ENCODE measurements around the gene PLEKHM1. TPM values are rescaled to one million over a fixed set of nuclear protein-coding genes. Genes with fewer than 3 reads are reported as not detected.

PLEKHM1 gene
- total and polyA plus RNA-seq, 2 experiments from 2014 or later: 15.3 to 26.0 TPM

GRCh38 chr17:45394564-45394912, 96.0 kb downstream of the PLEKHM1 start:
- no peak for DNase-seq
- no peaks in the 10 kb centered on the region for H3K9me3 ChIP-seq (ENCODE audit: low read depth)
- H3K79me2 ChIP-seq (ENCODE audit: insufficient read depth): no peaks in the 10 kb centered on the region
- H3K4me2 ChIP-seq (ENCODE audit: unreplicated experiment): no peak overlapping the region
- H3K9ac ChIP-seq: peak overlapping the region; percentile 56
- no peak overlapping the region for H3K4me3 ChIP-seq
- H3K36me3 ChIP-seq (ENCODE audit: low read depth): no peaks in the 10 kb centered on the region
- no peaks in the 10 kb centered on the region for H4K20me1 ChIP-seq (ENCODE audit: insufficient read depth)
- H2AFZ ChIP-seq: peak overlapping the region; percentile 75; the same call in 1 of the 2 replicates
- TF ChIP-seq EZH2 (IDR thresholded peaks at IDR 0.05; ENCODE audit: insufficient read depth, poor library complexity, severe bottlenecking): no peak
- H3F3A ChIP-seq (ENCODE audit: insufficient read depth): no peaks in the 10 kb centered on the region
- WGBS, 2 experiments (ENCODE audit: low coverage in 1 of 2, low lambda C conversion rate in 2 of 2, missing lambda C conversion rate in 2 of 2): 84 to 85% methylated on average over 4 of the region's 4 CpGs
- no peaks in the 10 kb centered on the region for H3K27me3 ChIP-seq (replicated peaks; ENCODE audit: insufficient read depth)
- in situ Hi-C loops (cut with MboI): loop anchor here (10.0 kb wide), 1 partner anchor 170 kb away; the partner anchor contains the start of gene FMNL1
- no peak overlapping the region for H3K27ac ChIP-seq
- no peaks in the 10 kb centered on the region for H3K9me2 ChIP-seq (ENCODE audit: insufficient read depth)
- no peaks in the 10 kb centered on the region for H3K4me1 ChIP-seq (ENCODE audit: insufficient read depth)

GRCh38 chr17:45394091-45394490, 96.4 kb downstream of the PLEKHM1 start:
- DNase-seq: no peak
- TF ChIP-seq EZH2phosphoT487 (IDR thresholded peaks at IDR 0.05; ENCODE audit: insufficient read depth, low read depth): no peak
- TF ChIP-seq EZH2 (IDR thresholded peaks at IDR 0.05; ENCODE audit: insufficient read depth, poor library complexity, severe bottlenecking): no peak
- no peaks in the 10 kb centered on the region for H3K36me3 ChIP-seq (ENCODE audit: low read depth)
- 83 to 85% methylated on average over 6 of the region's 6 CpGs for WGBS, 2 experiments (ENCODE audit: low coverage in 1 of 2, low lambda C conversion rate in 2 of 2, missing lambda C conversion rate in 2 of 2)
- H3K79me2 ChIP-seq (ENCODE audit: insufficient read depth): no peaks in the 10 kb centered on the region
- no peaks in the 10 kb centered on the region for H3K27me3 ChIP-seq (replicated peaks; ENCODE audit: insufficient read depth)
- H3K9me2 ChIP-seq (ENCODE audit: insufficient read depth): no peaks in the 10 kb centered on the region
- no peak overlapping the region for H2AFZ ChIP-seq
- in situ Hi-C loops (cut with MboI): loop anchor here (10.0 kb wide), 1 partner anchor 169 kb away; the partner anchor contains the start of gene FMNL1
- no peaks in the 10 kb centered on the region for H4K20me1 ChIP-seq (ENCODE audit: insufficient read depth)
- no peaks in the 10 kb centered on the region for H3K4me1 ChIP-seq (ENCODE audit: insufficient read depth)
- H3K4me2 ChIP-seq (ENCODE audit: unreplicated experiment): no peak overlapping the region
- no peaks in the 10 kb centered on the region for H3K9me3 ChIP-seq (ENCODE audit: low read depth)
- no peak overlapping the region for H3K4me3 ChIP-seq
- H3K9ac ChIP-seq: no peak overlapping the region
- H3F3A ChIP-seq (ENCODE audit: insufficient read depth): no peaks in the 10 kb centered on the region
- H3K27ac ChIP-seq: no peak overlapping the region

- H3K79me2 ChIP-seq (ENCODE audit: insufficient read depth): no peaks in the 10 kb centered on the region
- no peak overlapping the region for H3K4me2 ChIP-seq (ENCODE audit: unreplicated experiment)
- H3K27me3 ChIP-seq (replicated peaks; ENCODE audit: insufficient read depth): no peaks in the 10 kb centered on the region
- in situ Hi-C loops (cut with MboI): loop anchor here (10.0 kb wide), 1 partner anchor 169 kb away; the partner anchor contains the start of gene FMNL1
- no peaks in the 10 kb centered on the region for H4K20me1 ChIP-seq (ENCODE audit: insufficient read depth)
- DNase-seq: no peak
- H3K4me1 ChIP-seq (ENCODE audit: insufficient read depth): 0 out of 2 replicates have a peak, but pooled peaks cover 5% of the 10 kb centered on the region
- no peak overlapping the region for H2AFZ ChIP-seq
- no peaks in the 10 kb centered on the region for H3K9me3 ChIP-seq (ENCODE audit: low read depth)
- H3K27ac ChIP-seq: no peak overlapping the region
- H3K9ac ChIP-seq: no peak overlapping the region
- WGBS, 2 experiments (ENCODE audit: low coverage in 1 of 2, low lambda C conversion rate in 2 of 2, missing lambda C conversion rate in 2 of 2): 81 to 85% methylated on average over 5 of the region's 5 CpGs
- no peak overlapping the region for H3K4me3 ChIP-seq
- no peaks in the 10 kb centered on the region for H3F3A ChIP-seq (ENCODE audit: insufficient read depth)
- no peaks in the 10 kb centered on the region for H3K9me2 ChIP-seq (ENCODE audit: insufficient read depth)
- TF ChIP-seq EZH2phosphoT487 (IDR thresholded peaks at IDR 0.05; ENCODE audit: insufficient read depth, low read depth): no peak
- no peak for TF ChIP-seq EZH2 (IDR thresholded peaks at IDR 0.05; ENCODE audit: insufficient read depth, poor library complexity, severe bottlenecking)
- H3K36me3 ChIP-seq (ENCODE audit: low read depth): no peaks in the 10 kb centered on the region
Observed at GRCh38 chr17:45393411-45393810, 97.1 kb downstream of the PLEKHM1 start.

- no peak overlapping the region for H3K4me2 ChIP-seq (ENCODE audit: unreplicated experiment)
- in situ Hi-C loops (cut with MboI): loop anchor here (10.0 kb wide), 1 partner anchor 167 kb away; the partner anchor contains the start of gene FMNL1
Observed at GRCh38 chr17:45391918-45392317, 98.6 kb downstream of the PLEKHM1 start.

More at GRCh38 chr17:45391918-45392317, 98.6 kb downstream of the PLEKHM1 start:
- H3K36me3 ChIP-seq (ENCODE audit: low read depth): no peaks in the 10 kb centered on the region
- H4K20me1 ChIP-seq (ENCODE audit: insufficient read depth): no peaks in the 10 kb centered on the region
- 95 to 100% methylated on average over 2 of the region's 2 CpGs for WGBS, 2 experiments (ENCODE audit: low coverage in 1 of 2, low lambda C conversion rate in 2 of 2, missing lambda C conversion rate in 2 of 2)
- 0 out of 2 replicates have a peak, but pooled peaks cover 7% of the 10 kb centered on the region for H3K4me1 ChIP-seq (ENCODE audit: insufficient read depth)
- no peaks in the 10 kb centered on the region for H3K9me3 ChIP-seq (ENCODE audit: low read depth)
- H3K27me3 ChIP-seq (replicated peaks; ENCODE audit: insufficient read depth): no peaks in the 10 kb centered on the region
- no peaks in the 10 kb centered on the region for H3K79me2 ChIP-seq (ENCODE audit: insufficient read depth)
- H3F3A ChIP-seq (ENCODE audit: insufficient read depth): no peaks in the 10 kb centered on the region
- no peaks in the 10 kb centered on the region for H3K9me2 ChIP-seq (ENCODE audit: insufficient read depth)
- H2AFZ ChIP-seq: no peak overlapping the region
- no peak for DNase-seq
- no peak overlapping the region for H3K9ac ChIP-seq
- H3K27ac ChIP-seq: no peak overlapping the region
- H3K4me3 ChIP-seq: no peak overlapping the region
- TF ChIP-seq EZH2 (IDR thresholded peaks at IDR 0.05; ENCODE audit: insufficient read depth, poor library complexity, severe bottlenecking) (no peak), EZH2phosphoT487 (IDR thresholded peaks at IDR 0.05; ENCODE audit: insufficient read depth, low read depth) (no peak)

All from GM23248 (cell line).